HepG2 (cell line): ENCODE measurements around the gene BICDL1. TPM values are rescaled to one million over a fixed set of nuclear protein-coding genes. Genes with fewer than 3 reads are reported as not detected.

ENCODE experiments used
- ATAC-seq: fragments of 200-7000 bp; cut with Tn5 transposase; 3 replicates; pipeline ENCODE4 v1.9.1; 2020; ENCODE audit warnings: mild to moderate bottlenecking, moderate library complexity
- BruUV-seq: library from RNA; stranded (reverse); fragments of 400-500 nt; replicated peaks from 2 replicates; lab custom pipeline; 2021; lab: Mats Ljungman, UMichigan
- CTCF ChIA-PET: fragments of 300-600 bp; formaldehyde crosslinking; extraction: SDS; loops from one replicate; lab custom pipeline; 2021; ENCODE audit warnings: low total read pairs, inconsistent platforms, low intra/inter-chr PET ratio; lab: Yijun Ruan, JAX
- POLR2A ChIA-PET: fragments of 350-600 bp; sonication (Branson Sonifier 250); formaldehyde crosslinking; loops from one replicate; lab custom pipeline; 2020; ENCODE audit warnings: antibody characterized with exemption, inconsistent platforms; lab: Yijun Ruan, JAX
- DNase-seq: peaks from one replicate; pipeline ENCODE4 v3.0.0-alpha.2; 2015; ENCODE audit warnings: low spot score
- FAIRE-seq: peaks from 3 replicates; lab custom pipeline; 2011; peaks lifted over from hg19 to GRCh38; lab: Jason Lieb, UNC
- H2AFZ ChIP-seq: one replicate; pipeline ENCODE4 v1.6.1; 2011; ENCODE audit warnings: low read length, inconsistent platforms
- H3K27ac ChIP-seq: fragments of 300-600 bp; 3 replicates; pipeline ENCODE4 v1.8.0; 2011; ENCODE audit warnings: mixed run types, mild to moderate bottlenecking, mixed read lengths, low read length, inconsistent platforms; ENCODE audit not compliant: insufficient read depth; ENCODE audit errors: extremely low read length
- H3K27me3 ChIP-seq, 2 experiments: fragments of 200-600 bp in 1 of 2; 2 replicates in 1 of 2; 3 replicates in 1 of 2; pipeline versions ENCODE4 v1.6.0 to v1.8.0; 2011; ENCODE audit warnings: low read length in 2 of 2, mild to moderate bottlenecking in 2 of 2, moderate library complexity in 2 of 2, inconsistent platforms in 1 of 2; ENCODE audit not compliant: insufficient read depth in 2 of 2, control insufficient read depth in 1 of 2
- H3K36me3 ChIP-seq, 2 experiments: fragments of 200-600 bp in 1 of 2; replicated peaks in 1 of 2; 2 replicates in 1 of 2; 3 replicates in 1 of 2; pipeline versions ENCODE4 v1.5.1 to v1.8.0; 2011; ENCODE audit warnings: low read length in 2 of 2, inconsistent platforms in 1 of 2; ENCODE audit not compliant: insufficient read depth in 2 of 2, control insufficient read depth in 1 of 2
- H3K4me1 ChIP-seq: 2 replicates; pipeline ENCODE4 v1.5.1; 2012; ENCODE audit warnings: low read length, inconsistent platforms; ENCODE audit not compliant: insufficient read depth
- H3K4me2 ChIP-seq: 2 replicates; pipeline ENCODE4 v1.6.0; 2011; ENCODE audit warnings: low read depth, low read length, inconsistent platforms
- H3K4me3 ChIP-seq, 3 experiments: fragments of 200-600 bp in 1 of 3; sonication (generic), shearing (Covaris generic) in 1 of 3; replicated peaks in 1 of 3; 2 replicates each; pipeline ENCODE4 v1.5.1; 2011 to 2016; ENCODE audit warnings: low read length in 3 of 3, inconsistent platforms in 2 of 3, low read depth in 2 of 3, mild to moderate bottlenecking in 2 of 3, control low read depth in 1 of 3, mixed read lengths in 1 of 3; ENCODE audit not compliant: insufficient read depth in 1 of 3
- H3K79me2 ChIP-seq: one replicate; pipeline ENCODE4 v1.6.1; 2011; ENCODE audit warnings: low read length, inconsistent platforms; ENCODE audit not compliant: insufficient read depth
- H3K9ac ChIP-seq: 2 replicates; pipeline ENCODE4 v1.6.0; 2011; ENCODE audit warnings: mild to moderate bottlenecking, low read depth, low read length, inconsistent platforms; ENCODE audit not compliant: insufficient read depth
- H3K9me3 ChIP-seq: 2 replicates; pipeline ENCODE4 v1.5.1; 2012; ENCODE audit warnings: mild to moderate bottlenecking, low read length
- H4K20me1 ChIP-seq: 2 replicates; pipeline ENCODE4 v1.6.0; 2011; ENCODE audit warnings: inconsistent platforms, mild to moderate bottlenecking, low read length, moderate library complexity; ENCODE audit not compliant: insufficient read depth
- ATF7-NPFF ChIP-seq: sonication (generic); formaldehyde crosslinking; IDR thresholded peaks from 2 replicates; pipeline ENCODE4 v1.8.1; 2023; ENCODE audit warnings: mild to moderate bottlenecking, low read depth, missing genetic modification reagents, moderate library complexity
- EZH2 ChIP-seq: conservative IDR thresholded peaks from 2 replicates; pipeline ENCODE4 v1.6.1; 2012; ENCODE audit warnings: mild to moderate bottlenecking, low read depth, low read length, moderate library complexity
- FOSL1 ChIP-seq: sonication (generic); formaldehyde crosslinking; IDR thresholded peaks from 2 replicates; pipeline ENCODE4 v1.9.0; 2021; ENCODE audit warnings: missing genetic modification reagents, borderline replicate concordance
- RNF2 ChIP-seq: fragments of 450-650 bp; conservative IDR thresholded peaks from 2 replicates; pipeline ENCODE4 v1.6.1; 2016; ENCODE audit warnings: low read depth
- SRSF1 ChIP-seq: fragments of 200-400 bp; formaldehyde crosslinking; optimal IDR thresholded peaks from 2 replicates; pipeline ENCODE3; 2017; ENCODE audit warnings: mild to moderate bottlenecking, low read depth, low read length, moderate library complexity
- TCF7 ChIP-seq: sonication (generic); IDR thresholded peaks from 2 replicates; pipeline ENCODE4 v1.6.1; 2016; ENCODE audit warnings: antibody characterized with exemption, low read depth
- ZNF180 ChIP-seq: sonication (generic); formaldehyde crosslinking; IDR thresholded peaks from 2 replicates; pipeline ENCODE4 v1.4.0; 2020; ENCODE audit warnings: low read depth, missing genetic modification reagents, borderline replicate concordance
- ZNF614 ChIP-seq: IDR thresholded peaks from 2 replicates; pipeline ENCODE4 v1.6.1; 2018; ENCODE audit warnings: missing biosample characterization, missing genetic modification reagents, inconsistent platforms, borderline replicate concordance
- ZSCAN9 ChIP-seq: IDR thresholded peaks from 2 replicates; pipeline ENCODE4 v1.6.1; 2016; ENCODE audit warnings: borderline replicate concordance
- WGBS: methylation state at CpG from one replicate; pipeline ENCODE4 v1.1.6; 2017; ENCODE audit warnings: low lambda C conversion rate; 5-methylcytosine and 5-hydroxymethylcytosine counted together
- in situ Hi-C: cut with HindIII; loops from 2 replicates; pipeline ENCODE4 v1.10.0; 2017; ENCODE audit warnings: low pct_unique_long_range_greater_than_20kb; ENCODE audit not compliant: extremely low pct_ligation_motif_present
- intact Hi-C: fragments of 100-400 bp; cut with micrococcal nuclease; formaldehyde crosslinking; loops from one replicate; pipeline ENCODE4 v1.10.0; 2022; ENCODE audit not compliant: unreplicated experiment
- polyA plus RNA-seq, 8 experiments: library from polyadenylated mRNA; depleted of rRNA in 3 of 8; stranded (reverse) in 7 of 8; unstranded in 1 of 8; fragments of >200 nt; fragmentation: Illumina TruSeq in 4 of 8; extraction: Trizol in 4 of 8; gene quantifications; 2 replicates each; pipeline versions ENCODE4 v1.2.1 to v1.2.3, GENCODE V29; 2011 to 2016; ENCODE audit warnings: low read depth in 4 of 8, missing spikeins in 1 of 8, mixed read lengths in 1 of 8; ENCODE audit not compliant: insufficient read depth in 1 of 8
- total RNA-seq, 5 experiments: library from RNA; depleted of rRNA; stranded (reverse); fragments of >200 nt; fragmentation: Illumina TruSeq; extraction: Trizol; gene quantifications; 2 replicates each; pipeline ENCODE4 v1.2.3, GENCODE V29; 2016; ENCODE audit warnings: low read depth in 1 of 5
- TF ChIP-seq, protein P1 (sequence below): sonication (generic); formaldehyde crosslinking; IDR thresholded peaks from 2 replicates; pipeline ENCODE4 v1.5.1; 2020; ENCODE audit warnings: missing genetic modification reagents, mild to moderate bottlenecking, borderline replicate concordance
- TF ChIP-seq, protein P2 (sequence below), 2 experiments: sonication (generic) in 1 of 2; formaldehyde crosslinking in 1 of 2; IDR thresholded peaks; 2 replicates each; pipeline versions ENCODE4 v1.6.1 to v1.9.0; 2014 to 2022; ENCODE audit warnings: antibody characterized with exemption in 1 of 2, borderline replicate concordance in 1 of 2, inconsistent platforms in 1 of 2, low read depth in 1 of 2, missing genetic modification reagents in 1 of 2
- TF ChIP-seq, protein P3 (sequence below): sonication (generic); formaldehyde crosslinking; IDR thresholded peaks from 2 replicates; pipeline ENCODE4 v1.5.0; 2020; ENCODE audit warnings: mild to moderate bottlenecking, missing genetic modification reagents, borderline replicate concordance

The BICDL1 gene
- total and polyA plus RNA-seq, 2 of the 13 experiments (the other 11 are each of a cell fraction or from before 2014, with no cell fraction given): 3.6 to 9.7 TPM

DNA sequence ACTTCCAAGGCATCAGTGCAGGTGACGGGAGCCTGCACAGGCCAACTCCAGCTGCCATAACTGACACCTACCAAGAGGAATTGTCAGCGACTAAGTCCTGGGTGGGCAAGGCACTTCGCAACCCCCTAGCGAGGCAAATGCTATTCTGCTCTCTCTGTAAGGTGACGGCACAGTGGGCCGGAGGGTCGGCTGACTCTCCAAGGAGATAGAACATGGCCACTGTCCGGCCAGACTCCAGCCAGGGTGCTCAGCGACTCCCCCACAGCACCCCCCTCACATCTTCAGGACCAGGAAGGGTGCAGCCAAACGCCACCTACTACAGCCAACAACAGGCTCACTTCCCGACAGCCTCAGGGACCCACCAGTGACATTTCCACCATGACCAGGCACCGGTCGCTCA is 114.3 kb downstream of the BICDL1 start:
- no peak for TF ChIP-seq FOSL1 (CRISPR knock-in tag)
- TF ChIP-seq, protein P1, sequence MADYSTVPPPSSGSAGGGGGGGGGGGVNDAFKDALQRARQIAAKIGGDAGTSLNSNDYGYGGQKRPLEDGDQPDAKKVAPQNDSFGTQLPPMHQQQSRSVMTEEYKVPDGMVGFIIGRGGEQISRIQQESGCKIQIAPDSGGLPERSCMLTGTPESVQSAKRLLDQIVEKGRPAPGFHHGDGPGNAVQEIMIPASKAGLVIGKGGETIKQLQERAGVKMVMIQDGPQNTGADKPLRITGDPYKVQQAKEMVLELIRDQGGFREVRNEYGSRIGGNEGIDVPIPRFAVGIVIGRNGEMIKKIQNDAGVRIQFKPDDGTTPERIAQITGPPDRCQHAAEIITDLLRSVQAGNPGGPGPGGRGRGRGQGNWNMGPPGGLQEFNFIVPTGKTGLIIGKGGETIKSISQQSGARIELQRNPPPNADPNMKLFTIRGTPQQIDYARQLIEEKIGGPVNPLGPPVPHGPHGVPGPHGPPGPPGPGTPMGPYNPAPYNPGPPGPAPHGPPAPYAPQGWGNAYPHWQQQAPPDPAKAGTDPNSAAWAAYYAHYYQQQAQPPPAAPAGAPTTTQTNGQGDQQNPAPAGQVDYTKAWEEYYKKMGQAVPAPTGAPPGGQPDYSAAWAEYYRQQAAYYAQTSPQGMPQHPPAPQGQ (CRISPR knock-in tag): no peak
- TF ChIP-seq, protein P2, sequence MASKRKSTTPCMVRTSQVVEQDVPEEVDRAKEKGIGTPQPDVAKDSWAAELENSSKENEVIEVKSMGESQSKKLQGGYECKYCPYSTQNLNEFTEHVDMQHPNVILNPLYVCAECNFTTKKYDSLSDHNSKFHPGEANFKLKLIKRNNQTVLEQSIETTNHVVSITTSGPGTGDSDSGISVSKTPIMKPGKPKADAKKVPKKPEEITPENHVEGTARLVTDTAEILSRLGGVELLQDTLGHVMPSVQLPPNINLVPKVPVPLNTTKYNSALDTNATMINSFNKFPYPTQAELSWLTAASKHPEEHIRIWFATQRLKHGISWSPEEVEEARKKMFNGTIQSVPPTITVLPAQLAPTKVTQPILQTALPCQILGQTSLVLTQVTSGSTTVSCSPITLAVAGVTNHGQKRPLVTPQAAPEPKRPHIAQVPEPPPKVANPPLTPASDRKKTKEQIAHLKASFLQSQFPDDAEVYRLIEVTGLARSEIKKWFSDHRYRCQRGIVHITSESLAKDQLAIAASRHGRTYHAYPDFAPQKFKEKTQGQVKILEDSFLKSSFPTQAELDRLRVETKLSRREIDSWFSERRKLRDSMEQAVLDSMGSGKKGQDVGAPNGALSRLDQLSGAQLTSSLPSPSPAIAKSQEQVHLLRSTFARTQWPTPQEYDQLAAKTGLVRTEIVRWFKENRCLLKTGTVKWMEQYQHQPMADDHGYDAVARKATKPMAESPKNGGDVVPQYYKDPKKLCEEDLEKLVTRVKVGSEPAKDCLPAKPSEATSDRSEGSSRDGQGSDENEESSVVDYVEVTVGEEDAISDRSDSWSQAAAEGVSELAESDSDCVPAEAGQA (IDR thresholded peaks at IDR 0.05; ENCODE audit: low read depth): no peak
- TF ChIP-seq, protein P2 (CRISPR knock-in tag; IDR thresholded peaks at IDR 0.05; ENCODE audit: borderline replicate concordance): no peak
- TF ChIP-seq EZH2: no peak
- TF ChIP-seq ZNF180 (CRISPR knock-in tag): no peak
- no peak for TF ChIP-seq SRSF1
- TF ChIP-seq ZSCAN9: no peak
- TF ChIP-seq ZNF614 (CRISPR knock-in tag): no peak
- TF ChIP-seq RNF2: no peak
- no peak for TF ChIP-seq ATF7-NPFF (CRISPR knock-in tag)
- no peak for TF ChIP-seq TCF7
- TF ChIP-seq, protein P3, sequence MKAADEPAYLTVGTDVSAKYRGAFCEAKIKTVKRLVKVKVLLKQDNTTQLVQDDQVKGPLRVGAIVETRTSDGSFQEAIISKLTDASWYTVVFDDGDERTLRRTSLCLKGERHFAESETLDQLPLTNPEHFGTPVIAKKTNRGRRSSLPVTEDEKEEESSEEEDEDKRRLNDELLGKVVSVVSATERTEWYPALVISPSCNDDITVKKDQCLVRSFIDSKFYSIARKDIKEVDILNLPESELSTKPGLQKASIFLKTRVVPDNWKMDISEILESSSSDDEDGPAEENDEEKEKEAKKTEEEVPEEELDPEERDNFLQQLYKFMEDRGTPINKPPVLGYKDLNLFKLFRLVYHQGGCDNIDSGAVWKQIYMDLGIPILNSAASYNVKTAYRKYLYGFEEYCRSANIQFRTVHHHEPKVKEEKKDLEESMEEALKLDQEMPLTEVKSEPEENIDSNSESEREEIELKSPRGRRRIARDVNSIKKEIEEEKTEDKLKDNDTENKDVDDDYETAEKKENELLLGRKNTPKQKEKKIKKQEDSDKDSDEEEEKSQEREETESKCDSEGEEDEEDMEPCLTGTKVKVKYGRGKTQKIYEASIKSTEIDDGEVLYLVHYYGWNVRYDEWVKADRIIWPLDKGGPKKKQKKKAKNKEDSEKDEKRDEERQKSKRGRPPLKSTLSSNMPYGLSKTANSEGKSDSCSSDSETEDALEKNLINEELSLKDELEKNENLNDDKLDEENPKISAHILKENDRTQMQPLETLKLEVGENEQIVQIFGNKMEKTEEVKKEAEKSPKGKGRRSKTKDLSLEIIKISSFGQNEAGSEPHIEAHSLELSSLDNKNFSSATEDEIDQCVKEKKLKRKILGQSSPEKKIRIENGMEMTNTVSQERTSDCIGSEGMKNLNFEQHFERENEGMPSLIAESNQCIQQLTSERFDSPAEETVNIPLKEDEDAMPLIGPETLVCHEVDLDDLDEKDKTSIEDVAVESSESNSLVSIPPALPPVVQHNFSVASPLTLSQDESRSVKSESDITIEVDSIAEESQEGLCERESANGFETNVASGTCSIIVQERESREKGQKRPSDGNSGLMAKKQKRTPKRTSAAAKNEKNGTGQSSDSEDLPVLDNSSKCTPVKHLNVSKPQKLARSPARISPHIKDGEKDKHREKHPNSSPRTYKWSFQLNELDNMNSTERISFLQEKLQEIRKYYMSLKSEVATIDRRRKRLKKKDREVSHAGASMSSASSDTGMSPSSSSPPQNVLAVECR (CRISPR knock-in tag): no peak
- Histone ChIP-seq H3K27ac (no peak overlapping the region), H3K9ac (no peak overlapping the region), H3K9me3 (no peaks in the 10 kb centered on the region), H3K36me3 (peaks cover 26 to 61% of the 10 kb centered on the region in 2 experiments; a peak in 4 of 5 replicates), H3K4me2 (no peak overlapping the region), H2AFZ (no peak overlapping the region), H3K4me1 (no peaks in the 10 kb centered on the region), H3K4me3 (no peak overlapping the region), H3K27me3 (no peaks in the 10 kb centered on the region), H3K79me2 (peaks cover 31% of the 10 kb centered on the region), H4K20me1 (peaks cover 14% of the 10 kb centered on the region; the same call in 1 of the 2 replicates)
- intact Hi-C loops: no loop called here
- BruUV-seq: no TSS peak
- in situ Hi-C loops: no loop called here
- ChIA-PET CTCF (no interaction called here), POLR2A (no interaction called here)
- 95% methylated on average over 5 of the region's 13 CpGs for WGBS
- no peak for FAIRE-seq
- ATAC-seq: no peak
- no peak for DNase-seq
